ACHN (cell line): ENCODE data around the gene WDR73.
A peak's percentile ranks its signal among the peaks of the same experiment; 100 is the strongest.
"Not testable (repeated sequence)": the region's sequence is repeated elsewhere in the genome, so short reads cannot be mapped to it uniquely, and the experiment has no call there.

ENCODE experiments used
- DNase-seq: peaks from one replicate; pipeline ENCODE4 v3.0.0-alpha.2; 2015
- in situ Hi-C: cut with HindIII; loops from 2 replicates; pipeline ENCODE4 v1.10.0; 2017; ENCODE audit warnings: low sequenced_read_pairs, low pct_ligation_motif_present, low pct_unique_long_range_greater_than_20kb

The WDR73 gene

GRCh38 chr15:84653910-84654688 lies at the start of gene WDR73:
Gene WDR73 (minus strand): TSS chr15:84654283. CDS start chr15:84654274, 9 bp downstream.
- peak; percentile 91 for DNase-seq

GRCh38 chr15:84703808-84704207 lies 49.7 kb upstream of the WDR73 start:
- no peak for DNase-seq
- in situ Hi-C loops: no loop called here

More at GRCh38 chr15:84653910-84654688, at the start of gene WDR73:
- in situ Hi-C loops: no loop called here

- DNase-seq: no peak
- in situ Hi-C loops: no loop called here
Observed at GRCh38 chr15:84702961-84703482, 48.9 kb upstream of the WDR73 start.

GRCh38 chr15:84699538-84700191 lies 45.6 kb upstream of the WDR73 start:
- in situ Hi-C loops: no loop called here
- DNase-seq: no peak

GRCh38 chr15:84697236-84697990 lies 43.3 kb upstream of the WDR73 start:
- in situ Hi-C loops: no loop called here
- no peak for DNase-seq

GRCh38 chr15:84696757-84697156 lies 42.7 kb upstream of the WDR73 start:
- in situ Hi-C loops: no loop called here
- DNase-seq: no peak

GRCh38 chr15:84690342-84690741 lies 36.3 kb upstream of the WDR73 start:
- in situ Hi-C loops: no loop called here
- DNase-seq: no peak

GRCh38 chr15:84689858-84690257 lies 35.8 kb upstream of the WDR73 start:
- no peak for DNase-seq
- in situ Hi-C loops: no loop called here

GRCh38 chr15:84686446-84686845 lies 32.4 kb upstream of the WDR73 start:
- DNase-seq, in situ Hi-C loops: not testable (repeated sequence)

- in situ Hi-C loops: no loop called here
- DNase-seq: no peak
Observed at GRCh38 chr15:84685304-84685703, 31.2 kb upstream of the WDR73 start.

GRCh38 chr15:84684092-84684491 lies 30.0 kb upstream of the WDR73 start:
- in situ Hi-C loops: no loop called here
- DNase-seq: no peak

- in situ Hi-C loops: no loop called here
- no peak for DNase-seq
Observed at GRCh38 chr15:84681831-84682230, 27.7 kb upstream of the WDR73 start.

GRCh38 chr15:84671211-84671610 lies 17.1 kb upstream of the WDR73 start:
- in situ Hi-C loops: no loop called here
- DNase-seq: peak; percentile 35

GRCh38 chr15:84669726-84670125 lies 15.6 kb upstream of the WDR73 start:
- no peak for DNase-seq
- in situ Hi-C loops: no loop called here

GRCh38 chr15:84668221-84668982 lies 14.3 kb upstream of the WDR73 start:
- in situ Hi-C loops: no loop called here
- no peak for DNase-seq

GRCh38 chr15:84666373-84666772 lies 12.3 kb upstream of the WDR73 start:
- no peak for DNase-seq
- in situ Hi-C loops: no loop called here

GRCh38 chr15:84661001-84661400 lies 6.9 kb upstream of the WDR73 start:
- in situ Hi-C loops: no loop called here
- no peak for DNase-seq

- in situ Hi-C loops: no loop called here
- no peak for DNase-seq
Observed at GRCh38 chr15:84659904-84660781, 6.1 kb upstream of the WDR73 start.
